ENCODE measurements around the gene NEXN. TPM values are rescaled to one million over a fixed set of nuclear protein-coding genes. Genes with fewer than 3 reads are reported as not detected.

The NEXN gene
- total and polyA plus RNA-seq, 9 donors: 2.4 to 66.2 (median 13.3) TPM

DNA sequence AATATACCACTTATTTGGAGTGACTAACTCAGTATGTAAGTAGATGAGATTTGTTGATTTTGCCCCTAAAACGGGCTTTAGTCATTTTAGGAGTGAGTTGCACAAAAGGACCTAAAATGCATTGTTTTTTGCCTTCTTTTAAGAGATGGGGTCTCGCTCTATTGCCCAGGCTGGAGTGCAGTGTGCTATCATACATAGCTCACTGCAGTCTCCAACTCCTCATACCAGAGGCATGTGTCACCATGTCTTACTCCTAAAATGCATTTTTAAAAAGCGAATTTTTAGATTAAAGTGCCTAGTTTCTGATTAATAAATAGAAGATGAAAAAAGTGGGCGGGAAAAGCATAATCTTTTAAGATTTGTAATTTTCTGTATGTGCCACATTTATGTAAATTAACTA lies 11.5 kb upstream of the NEXN start:
- TF ChIP-seq POLR2A (IDR thresholded peaks at IDR 0.05): no peak
- no peaks in the 10 kb centered on the region for H3K4me1 ChIP-seq (ENCODE audit: insufficient read depth)
- no peaks in the 10 kb centered on the region for H3K36me3 ChIP-seq
- no peak overlapping the region for H3K27ac ChIP-seq
- intact Hi-C loops (cut with DNase I): no loop called here
- no peaks in the 10 kb centered on the region for H3K9me3 ChIP-seq
- WGBS, 3 donors: 74 to 82% (median 78%) methylated on average over 4 of the region's 4 CpGs
- DNase-seq: no peak
- no peak overlapping the region for H3K4me3 ChIP-seq
- H3K27me3 ChIP-seq: no peaks in the 10 kb centered on the region

DNA sequence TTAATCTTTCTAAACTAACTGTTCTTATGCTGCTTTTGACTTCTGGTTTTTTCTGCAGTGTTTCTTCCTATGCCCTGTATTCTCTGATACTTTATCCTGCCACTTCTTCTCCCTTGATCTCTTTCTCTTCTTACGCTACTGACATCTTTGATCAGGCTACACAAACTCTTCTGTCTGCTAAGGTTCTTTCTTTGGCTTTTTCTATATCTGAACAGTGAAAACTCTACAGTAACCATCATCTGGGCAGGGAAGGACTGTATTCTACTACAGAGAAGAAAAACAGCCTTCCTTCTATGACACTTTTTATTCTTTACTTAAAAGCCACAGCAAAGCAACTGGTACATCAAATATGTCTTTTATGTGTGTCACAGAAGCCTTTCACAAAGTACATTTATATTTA lies 7.4 kb upstream of the NEXN start:
- intact Hi-C loops (cut with DNase I): no loop called here
- WGBS, 3 donors: 98 to 100% (median 100%) methylated on average over 1 of the region's 1 CpG
- Histone ChIP-seq H3K27ac (no peak overlapping the region), H3K27me3 (no peaks in the 10 kb centered on the region), H3K9me3 (no peaks in the 10 kb centered on the region), H3K36me3 (no peaks in the 10 kb centered on the region), H3K4me1 (ENCODE audit: insufficient read depth) (no peaks in the 10 kb centered on the region), H3K4me3 (no peak overlapping the region)
- no peak for DNase-seq
- TF ChIP-seq, protein P1, sequence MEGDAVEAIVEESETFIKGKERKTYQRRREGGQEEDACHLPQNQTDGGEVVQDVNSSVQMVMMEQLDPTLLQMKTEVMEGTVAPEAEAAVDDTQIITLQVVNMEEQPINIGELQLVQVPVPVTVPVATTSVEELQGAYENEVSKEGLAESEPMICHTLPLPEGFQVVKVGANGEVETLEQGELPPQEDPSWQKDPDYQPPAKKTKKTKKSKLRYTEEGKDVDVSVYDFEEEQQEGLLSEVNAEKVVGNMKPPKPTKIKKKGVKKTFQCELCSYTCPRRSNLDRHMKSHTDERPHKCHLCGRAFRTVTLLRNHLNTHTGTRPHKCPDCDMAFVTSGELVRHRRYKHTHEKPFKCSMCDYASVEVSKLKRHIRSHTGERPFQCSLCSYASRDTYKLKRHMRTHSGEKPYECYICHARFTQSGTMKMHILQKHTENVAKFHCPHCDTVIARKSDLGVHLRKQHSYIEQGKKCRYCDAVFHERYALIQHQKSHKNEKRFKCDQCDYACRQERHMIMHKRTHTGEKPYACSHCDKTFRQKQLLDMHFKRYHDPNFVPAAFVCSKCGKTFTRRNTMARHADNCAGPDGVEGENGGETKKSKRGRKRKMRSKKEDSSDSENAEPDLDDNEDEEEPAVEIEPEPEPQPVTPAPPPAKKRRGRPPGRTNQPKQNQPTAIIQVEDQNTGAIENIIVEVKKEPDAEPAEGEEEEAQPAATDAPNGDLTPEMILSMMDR (IDR thresholded peaks at IDR 0.05): no peak
- no peak for TF ChIP-seq POLR2A (IDR thresholded peaks at IDR 0.05)
- TF ChIP-seq EP300 (IDR thresholded peaks at IDR 0.05): no peak

DNA sequence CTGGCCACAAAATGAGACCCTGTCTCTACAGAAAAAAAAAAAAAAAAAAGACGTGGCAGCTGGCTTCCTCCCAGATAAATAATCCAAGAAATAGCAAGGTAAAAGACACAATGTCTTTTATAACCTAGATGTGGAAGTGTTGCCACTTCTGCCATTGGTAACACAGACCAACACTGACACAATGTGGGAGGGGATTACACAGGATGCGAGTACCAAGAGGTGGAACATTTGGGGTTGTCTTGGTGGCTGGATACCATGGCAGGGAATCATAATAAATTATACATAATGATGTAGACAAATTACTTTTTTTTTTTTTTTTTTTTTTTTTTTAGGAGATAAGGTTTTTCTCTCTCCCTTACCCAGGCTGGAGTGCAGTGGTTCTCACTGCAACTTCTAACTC lies 6.0 kb upstream of the NEXN start:
- intact Hi-C loops (cut with DNase I): no loop called here
- no peak for DNase-seq
- TF ChIP-seq EP300 (IDR thresholded peaks at IDR 0.05) (no peak), POLR2A (IDR thresholded peaks at IDR 0.05) (no peak)
- TF ChIP-seq, protein P1 (IDR thresholded peaks at IDR 0.05): no peak
- WGBS, 3 donors: 65 to 82% (median 68%) methylated on average over 2 of the region's 2 CpGs
- Histone ChIP-seq H3K36me3 (no peaks in the 10 kb centered on the region), H3K4me3 (no peak overlapping the region), H3K27me3 (no peaks in the 10 kb centered on the region), H3K9me3 (no peaks in the 10 kb centered on the region), H3K27ac (no peak overlapping the region), H3K4me1 (ENCODE audit: insufficient read depth) (no peaks in the 10 kb centered on the region)

DNA sequence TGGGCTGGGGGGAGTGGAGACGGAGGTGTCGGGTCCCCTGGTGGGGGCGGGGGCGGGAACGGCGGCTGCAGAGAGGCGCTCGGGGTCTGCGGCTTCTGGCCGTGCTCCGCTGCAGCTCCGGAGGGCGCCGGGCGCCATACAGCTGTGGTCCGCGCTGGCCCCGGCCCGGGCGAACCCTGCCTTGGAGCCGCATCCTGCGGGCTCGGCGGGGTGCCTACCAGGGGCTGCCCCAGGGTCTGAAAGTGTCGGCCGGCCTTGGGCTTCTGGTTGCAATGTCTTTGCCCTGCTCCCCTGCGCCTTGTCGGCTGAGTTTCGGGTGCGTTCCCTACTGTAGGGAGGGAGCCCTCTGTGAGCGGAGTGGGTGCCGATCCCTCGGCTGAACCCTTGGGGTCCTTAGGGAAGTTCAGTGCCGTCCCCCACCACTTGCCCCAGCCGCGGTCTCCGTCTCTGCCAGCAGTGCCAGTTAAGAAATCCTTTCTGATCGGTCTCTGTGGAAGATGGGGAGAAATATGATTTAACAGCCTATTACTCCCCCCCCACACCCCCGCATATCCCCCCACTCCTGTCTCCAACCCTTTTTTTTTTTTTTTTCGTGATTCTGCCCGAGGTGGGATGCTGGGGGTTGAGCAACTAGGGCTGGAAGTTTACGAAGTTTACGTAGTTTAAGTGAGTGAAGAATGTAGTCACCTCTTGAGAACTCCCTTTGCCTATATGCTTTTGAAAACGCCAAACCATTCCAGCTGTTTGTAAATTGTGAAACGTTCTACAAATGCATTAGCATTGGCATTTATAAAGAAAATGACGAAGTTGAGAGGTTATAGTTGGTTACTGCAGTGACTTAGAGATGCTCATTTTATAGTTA lies 588 bp downstream of the NEXN start:
- 0 to 1% (median 0%) methylated on average over 19 to 46 of the region's 46 CpGs for WGBS, 3 donors
- intact Hi-C loops (cut with DNase I): no loop called here

More for the DNA sequence above, 588 bp downstream of the NEXN start:
- DNase-seq: peak in 2 of 5 donors; percentile 28 to 37
- no peaks in the 10 kb centered on the region for H3K27me3 ChIP-seq
- H3K36me3 ChIP-seq: no peaks in the 10 kb centered on the region
- H3K4me3 ChIP-seq: peak overlapping the region; percentile 88
- peak overlapping the region; percentile 68 to 93 for H3K27ac ChIP-seq
- no peaks in the 10 kb centered on the region for H3K4me1 ChIP-seq (ENCODE audit: insufficient read depth)
- H3K9me3 ChIP-seq: no peaks in the 10 kb centered on the region
- TF ChIP-seq, protein P1 (IDR thresholded peaks at IDR 0.05): no peak
- TF ChIP-seq EP300 (IDR thresholded peaks at IDR 0.05) (no peak), POLR2A (IDR thresholded peaks at IDR 0.05) (no peak)
